ENCODE results near the gene POLR2E. TPM values are rescaled to one million over a fixed set of nuclear protein-coding genes. Genes with fewer than 3 reads are reported as not detected.

The POLR2E gene
- polyA plus RNA-seq, 1 donor (not counting 4 experiments of a cell fraction or from before 2014, with no cell fraction given) = 178 TPM

DNA sequence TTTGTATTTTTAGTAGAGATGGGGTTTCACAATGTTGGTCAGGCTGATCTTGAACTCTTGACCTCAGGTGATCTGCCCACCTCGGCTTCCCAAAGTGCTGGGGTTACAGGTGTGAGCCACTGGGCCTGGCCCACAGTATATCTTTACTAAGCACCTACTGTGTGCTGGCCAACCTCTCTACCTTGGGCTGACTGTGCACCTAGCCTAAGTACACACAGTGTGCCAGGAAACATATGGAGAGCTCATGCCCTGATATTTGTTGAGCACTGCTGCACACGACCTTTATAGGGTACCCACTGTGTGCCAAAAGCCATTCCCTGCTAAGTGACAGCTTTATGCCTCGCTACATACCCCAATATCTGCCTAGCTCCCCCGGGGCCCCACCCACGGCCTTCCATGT lies 34.5 kb downstream of the POLR2E start:
- no peak for TF ChIP-seq EZH2 (IDR thresholded peaks at IDR 0.05; ENCODE audit: low read length)
- TF ChIP-seq, protein P1, sequence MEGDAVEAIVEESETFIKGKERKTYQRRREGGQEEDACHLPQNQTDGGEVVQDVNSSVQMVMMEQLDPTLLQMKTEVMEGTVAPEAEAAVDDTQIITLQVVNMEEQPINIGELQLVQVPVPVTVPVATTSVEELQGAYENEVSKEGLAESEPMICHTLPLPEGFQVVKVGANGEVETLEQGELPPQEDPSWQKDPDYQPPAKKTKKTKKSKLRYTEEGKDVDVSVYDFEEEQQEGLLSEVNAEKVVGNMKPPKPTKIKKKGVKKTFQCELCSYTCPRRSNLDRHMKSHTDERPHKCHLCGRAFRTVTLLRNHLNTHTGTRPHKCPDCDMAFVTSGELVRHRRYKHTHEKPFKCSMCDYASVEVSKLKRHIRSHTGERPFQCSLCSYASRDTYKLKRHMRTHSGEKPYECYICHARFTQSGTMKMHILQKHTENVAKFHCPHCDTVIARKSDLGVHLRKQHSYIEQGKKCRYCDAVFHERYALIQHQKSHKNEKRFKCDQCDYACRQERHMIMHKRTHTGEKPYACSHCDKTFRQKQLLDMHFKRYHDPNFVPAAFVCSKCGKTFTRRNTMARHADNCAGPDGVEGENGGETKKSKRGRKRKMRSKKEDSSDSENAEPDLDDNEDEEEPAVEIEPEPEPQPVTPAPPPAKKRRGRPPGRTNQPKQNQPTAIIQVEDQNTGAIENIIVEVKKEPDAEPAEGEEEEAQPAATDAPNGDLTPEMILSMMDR (optimal IDR thresholded peaks at IDR 0.05 in 1 of 3, IDR thresholded peaks at IDR 0.05 in 1 of 3, conservative IDR thresholded peaks at IDR 0.05 in 1 of 3; ENCODE audit: extremely low read depth in 1 of 3, insufficient read depth in 2 of 3, low read length in 3 of 3) = no peak
- Histone ChIP-seq H3K9me1 (ENCODE audit: control insufficient read depth, extremely low read depth, insufficient read depth, low read length) (no peaks in the 10 kb centered on the region), H2AFZ (ENCODE audit: control insufficient read depth, low read length) (no peak overlapping the region), H3K9me3 (ENCODE audit: control insufficient read depth, low read depth, low read length) (peaks cover 28% of the 10 kb centered on the region), H4K20me1 (ENCODE audit: control insufficient read depth, extremely low read depth, insufficient read depth, low read length) (no peaks in the 10 kb centered on the region), H3K79me2 (ENCODE audit: control insufficient read depth, insufficient read depth, low read length) (no peaks in the 10 kb centered on the region), H3K4me3 (ENCODE audit: control insufficient read depth in 2 of 3, extremely low read depth in 1 of 3, insufficient read depth in 2 of 3, low read depth in 1 of 3, low read length in 3 of 3) (no peak overlapping the region), H3K27me3 (ENCODE audit: control insufficient read depth, extremely low read depth, insufficient read depth, low read length) (no peaks in the 10 kb centered on the region), H3K27ac (ENCODE audit: control insufficient read depth, insufficient read depth, low read length) (no peak overlapping the region), H3K9ac (ENCODE audit: control insufficient read depth, extremely low read depth, insufficient read depth, low read length) (no peak overlapping the region), H3K4me2 (ENCODE audit: control insufficient read depth, extremely low read depth, insufficient read depth, low read depth, low read length) (no peak overlapping the region), H3K4me1 (ENCODE audit: control insufficient read depth, extremely low read depth, insufficient read depth, low read length) (peaks cover 7% of the 10 kb centered on the region), H3K36me3 (ENCODE audit: control insufficient read depth in 2 of 2, extremely low read depth in 1 of 2, insufficient read depth in 2 of 2, low read length in 2 of 2) (peaks cover 13 to 26% of the 10 kb centered on the region in 2 experiments)
- dilution Hi-C loops (cut with MboI; ENCODE audit: extremely low pct_ligation_motif_present, low sequenced_read_pairs) = no loop called here
- FAIRE-seq (no peak), DNase-seq (ENCODE audit: low read depth, low spot score) (no peak)

DNA sequence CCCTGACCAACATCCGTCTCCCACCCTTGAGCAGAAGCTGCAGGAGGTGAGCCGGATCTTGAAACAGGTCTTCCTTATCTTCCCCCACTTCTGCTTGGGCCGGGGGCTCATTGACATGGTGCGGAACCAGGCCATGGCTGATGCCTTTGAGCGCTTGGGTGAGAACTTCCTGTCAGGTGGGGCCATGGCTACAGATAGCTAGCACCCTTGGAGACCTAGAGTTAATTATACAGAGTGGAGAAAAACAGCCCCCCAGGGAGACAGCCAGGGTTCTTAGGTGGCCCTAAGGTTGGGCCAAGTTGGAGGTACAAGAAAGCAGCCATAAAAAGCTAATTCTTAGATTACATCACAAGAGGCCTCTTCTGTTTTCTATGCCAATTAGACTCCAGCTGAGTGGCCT lies 37.1 kb downstream of the POLR2E start:
- DNase-seq (ENCODE audit: low read depth, low spot score) = no peak
- H3K9ac ChIP-seq (ENCODE audit: control insufficient read depth, extremely low read depth, insufficient read depth, low read length) = no peak overlapping the region
- H4K20me1 ChIP-seq (ENCODE audit: control insufficient read depth, extremely low read depth, insufficient read depth, low read length) = no peaks in the 10 kb centered on the region
- no peak overlapping the region for H3K4me2 ChIP-seq (ENCODE audit: control insufficient read depth, extremely low read depth, insufficient read depth, low read depth, low read length)
- no peaks in the 10 kb centered on the region for H3K9me1 ChIP-seq (ENCODE audit: control insufficient read depth, extremely low read depth, insufficient read depth, low read length)
- H3K9me3 ChIP-seq (ENCODE audit: control insufficient read depth, low read depth, low read length) = peaks cover 28% of the 10 kb centered on the region
- no peak for FAIRE-seq
- no peak overlapping the region for H3K4me3 ChIP-seq (ENCODE audit: control insufficient read depth in 2 of 3, extremely low read depth in 1 of 3, insufficient read depth in 2 of 3, low read depth in 1 of 3, low read length in 3 of 3)
- TF ChIP-seq EZH2 (IDR thresholded peaks at IDR 0.05; ENCODE audit: low read length) = no peak
- TF ChIP-seq, protein P1 (optimal IDR thresholded peaks at IDR 0.05 in 1 of 3, IDR thresholded peaks at IDR 0.05 in 1 of 3, conservative IDR thresholded peaks at IDR 0.05 in 1 of 3; ENCODE audit: extremely low read depth in 1 of 3, insufficient read depth in 2 of 3, low read length in 3 of 3) = no peak
- dilution Hi-C loops (cut with MboI; ENCODE audit: extremely low pct_ligation_motif_present, low sequenced_read_pairs) = no loop called here
- H3K4me1 ChIP-seq (ENCODE audit: control insufficient read depth, extremely low read depth, insufficient read depth, low read length) = no peaks in the 10 kb centered on the region
- H3K36me3 ChIP-seq (ENCODE audit: control insufficient read depth in 2 of 2, extremely low read depth in 1 of 2, insufficient read depth in 2 of 2, low read length in 2 of 2) = peaks cover 13 to 35% of the 10 kb centered on the region in 2 experiments
- H3K27me3 ChIP-seq (ENCODE audit: control insufficient read depth, extremely low read depth, insufficient read depth, low read length) = no peaks in the 10 kb centered on the region
- H3K27ac ChIP-seq (ENCODE audit: control insufficient read depth, insufficient read depth, low read length) = no peak overlapping the region
- H2AFZ ChIP-seq (ENCODE audit: control insufficient read depth, low read length) = no peak overlapping the region
- no peaks in the 10 kb centered on the region for H3K79me2 ChIP-seq (ENCODE audit: control insufficient read depth, insufficient read depth, low read length)
